KOPT-K1 (cell line): Measurements from ENCODE around the gene LTBP3.

Experiments used
- H3K27ac ChIP-seq: fragments of 200-600 bp; sonication (generic); 2 replicates; pipeline ENCODE4 v1.5.1; 2016; ENCODE audit warnings: antibody characterized with exemption, mild to moderate bottlenecking, low read depth, low read length; ENCODE audit not compliant: poor library complexity, severe bottlenecking
- H3K36me3 ChIP-seq: fragments of 200-600 bp; sonication (generic); 2 replicates; pipeline ENCODE4 v1.5.1; 2017; ENCODE audit warnings: antibody characterized with exemption, mild to moderate bottlenecking, low read length, moderate library complexity; ENCODE audit not compliant: insufficient read depth
- H3K9me3 ChIP-seq: fragments of 200-600 bp; sonication (generic); 2 replicates; pipeline ENCODE4 v1.5.1; 2017; ENCODE audit warnings: antibody characterized with exemption, low read length, mild to moderate bottlenecking; ENCODE audit not compliant: insufficient read depth, poor library complexity, severe bottlenecking

Gene LTBP3

DNA sequence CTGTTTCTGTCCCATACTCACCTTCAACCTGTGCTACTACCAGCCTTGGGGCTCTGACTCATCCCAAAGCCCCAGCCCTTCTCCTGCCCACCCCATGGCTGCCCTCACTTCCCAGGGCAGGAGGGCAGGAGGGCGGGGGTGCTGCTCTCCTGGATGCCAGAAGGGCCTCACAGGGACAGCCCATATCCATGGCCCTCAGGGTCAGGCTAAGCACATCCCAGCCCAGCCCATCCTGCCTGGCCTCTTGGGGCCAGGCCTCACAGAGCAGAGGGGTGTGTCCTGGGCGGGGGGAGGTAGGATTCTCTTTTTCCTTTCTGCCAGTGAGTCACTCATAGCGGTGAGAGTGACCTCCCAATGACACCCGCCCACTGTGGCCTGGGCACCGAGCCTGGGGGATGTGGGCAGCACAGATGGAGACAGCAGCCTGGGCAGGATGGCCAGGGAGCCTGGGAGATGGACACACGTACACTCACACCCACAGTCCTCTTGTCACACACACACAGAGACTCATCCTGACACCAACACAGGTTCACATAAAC lies 2.4 kb downstream of the LTBP3 start:
- H3K36me3 ChIP-seq: no peaks in the 10 kb centered on the region
- H3K9me3 ChIP-seq: no peaks in the 10 kb centered on the region
- H3K27ac ChIP-seq: no peak overlapping the region

DNA sequence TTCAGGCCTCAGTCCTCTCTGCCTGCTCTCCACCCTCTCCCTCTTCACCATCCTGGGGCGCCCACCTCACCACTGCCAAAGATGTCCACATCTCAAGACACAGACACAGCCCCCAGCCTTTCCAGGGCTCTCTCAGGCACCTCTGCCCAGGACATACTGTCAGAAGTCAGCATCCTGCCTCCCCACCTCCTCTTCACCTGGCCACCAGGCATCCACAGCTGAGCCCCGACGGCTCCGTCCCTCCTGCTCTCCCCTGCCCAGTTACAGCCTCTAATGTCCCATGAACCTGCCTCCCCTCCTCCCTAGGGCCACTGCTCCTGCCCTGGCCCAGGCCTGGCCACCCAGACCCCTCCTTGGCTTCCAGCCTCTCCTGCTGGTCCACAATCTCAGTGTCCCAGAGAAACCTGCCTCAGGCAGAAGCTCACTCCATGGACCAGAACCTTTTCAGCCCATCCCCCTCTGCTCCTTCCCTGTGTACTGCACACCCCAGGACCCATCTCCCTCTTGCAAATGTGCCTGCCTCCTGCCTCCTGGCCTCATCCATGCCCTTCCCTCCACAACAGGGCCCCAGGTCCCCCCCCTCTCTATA lies 3.2 kb downstream of the LTBP3 start:
- Histone ChIP-seq H3K27ac (peak overlapping the region; percentile 67), H3K9me3 (no peaks in the 10 kb centered on the region), H3K36me3 (no peaks in the 10 kb centered on the region)

DNA sequence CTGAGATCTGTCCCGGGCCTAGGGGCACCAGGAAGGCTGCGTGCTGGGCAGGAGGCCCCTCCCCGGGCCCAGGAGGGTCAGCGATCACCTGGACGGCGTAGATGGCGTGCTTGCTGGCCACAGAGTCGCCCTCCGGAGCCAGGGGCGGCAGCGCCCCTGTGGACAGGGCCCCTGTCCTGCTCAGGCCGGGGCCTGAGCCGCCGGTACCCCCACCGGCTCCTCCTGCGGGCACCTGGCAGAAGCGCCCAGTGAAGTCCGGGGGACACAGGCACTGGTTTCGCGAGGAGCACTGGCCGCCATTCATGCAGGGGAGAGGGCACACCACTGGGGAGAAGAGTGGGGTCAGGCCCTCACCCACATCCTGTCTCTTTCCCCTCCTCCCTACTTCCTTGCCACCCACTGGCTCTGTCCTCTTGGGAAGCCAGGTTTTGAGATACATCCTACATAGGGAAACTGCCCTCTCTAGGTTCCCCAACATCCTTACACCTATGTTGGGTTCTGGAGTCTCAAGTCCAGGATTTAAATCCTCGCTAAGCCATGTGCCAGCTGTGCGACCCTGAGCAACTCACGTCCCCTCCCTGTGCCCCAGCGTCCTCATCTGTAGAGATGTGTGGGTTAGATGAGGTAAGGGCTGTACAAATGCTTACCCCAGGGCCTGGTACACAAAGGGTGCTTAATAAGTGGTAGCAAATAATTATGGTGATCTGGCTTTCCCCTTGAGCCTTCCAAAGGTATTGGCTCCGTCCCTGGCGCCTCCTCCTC lies 3.9 kb downstream of the LTBP3 start:
- peak overlapping the region; percentile 67 for H3K27ac ChIP-seq
- H3K9me3 ChIP-seq: no peaks in the 10 kb centered on the region
- no peaks in the 10 kb centered on the region for H3K36me3 ChIP-seq

DNA sequence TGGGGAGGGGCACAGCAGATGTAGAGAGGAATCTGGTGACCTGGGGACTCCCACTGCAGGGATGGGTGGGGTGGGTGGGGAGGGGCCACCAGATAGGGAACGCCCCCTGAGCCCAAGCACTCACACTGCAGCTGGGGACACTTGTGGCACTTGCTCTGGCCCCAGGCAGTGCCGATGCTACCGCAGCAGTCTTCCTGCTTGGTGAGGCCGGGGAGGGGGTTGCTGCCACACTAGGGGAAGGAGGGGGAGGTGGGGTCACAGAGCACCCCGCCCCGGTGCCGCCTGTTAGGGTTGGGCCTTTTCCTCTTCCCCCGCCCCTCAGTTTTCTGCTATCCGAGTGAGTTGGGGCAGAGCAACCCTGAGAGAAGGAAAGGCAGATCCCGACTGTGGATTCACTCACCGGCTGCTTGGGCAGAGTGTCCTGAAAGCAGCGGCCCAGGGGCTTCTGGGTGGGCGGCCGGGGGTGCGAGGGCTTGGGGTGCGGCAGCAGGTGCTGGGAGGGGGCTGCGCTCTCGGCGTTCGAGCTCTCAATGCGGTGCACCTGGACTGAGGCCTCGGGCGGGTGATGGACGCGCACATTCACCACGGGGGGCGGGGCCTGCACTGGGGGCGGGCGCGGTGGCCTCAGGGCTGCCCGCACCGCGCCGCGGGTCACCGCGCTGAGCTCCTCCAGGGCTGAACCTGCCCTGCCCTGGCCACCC lies 4.7 kb downstream of the LTBP3 start:
- Histone ChIP-seq H3K36me3 (no peaks in the 10 kb centered on the region), H3K27ac (peak overlapping the region; percentile 67), H3K9me3 (no peaks in the 10 kb centered on the region)

DNA sequence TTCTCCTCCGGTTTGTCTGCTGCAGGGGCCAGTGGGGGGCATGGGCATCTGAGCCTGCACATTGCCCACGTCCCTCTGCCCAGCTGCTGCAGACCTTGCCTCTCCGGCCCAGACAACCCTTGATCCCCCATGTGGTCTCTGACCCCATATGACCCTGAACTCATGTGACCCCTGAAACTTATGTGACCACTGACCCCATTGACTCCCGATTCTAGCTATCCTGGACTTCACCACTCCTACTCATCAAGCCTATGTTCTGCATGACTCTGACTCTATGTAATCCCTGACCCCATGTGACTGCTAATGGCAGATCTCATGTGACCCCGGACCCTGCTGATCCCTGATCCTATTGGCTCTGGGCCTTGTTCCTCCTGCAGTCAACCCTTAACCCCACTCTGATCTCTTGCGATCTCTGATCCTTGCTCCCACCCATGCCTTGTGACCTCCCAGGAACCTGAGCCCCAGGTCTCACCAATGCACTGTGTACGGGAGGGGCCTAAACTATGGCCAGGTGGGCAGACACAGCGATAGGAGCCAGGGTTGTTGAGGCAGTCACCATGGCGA lies 5.7 kb downstream of the LTBP3 start:
- Histone ChIP-seq H3K9me3 (no peaks in the 10 kb centered on the region), H3K27ac (peak overlapping the region; percentile 59), H3K36me3 (no peaks in the 10 kb centered on the region)

DNA sequence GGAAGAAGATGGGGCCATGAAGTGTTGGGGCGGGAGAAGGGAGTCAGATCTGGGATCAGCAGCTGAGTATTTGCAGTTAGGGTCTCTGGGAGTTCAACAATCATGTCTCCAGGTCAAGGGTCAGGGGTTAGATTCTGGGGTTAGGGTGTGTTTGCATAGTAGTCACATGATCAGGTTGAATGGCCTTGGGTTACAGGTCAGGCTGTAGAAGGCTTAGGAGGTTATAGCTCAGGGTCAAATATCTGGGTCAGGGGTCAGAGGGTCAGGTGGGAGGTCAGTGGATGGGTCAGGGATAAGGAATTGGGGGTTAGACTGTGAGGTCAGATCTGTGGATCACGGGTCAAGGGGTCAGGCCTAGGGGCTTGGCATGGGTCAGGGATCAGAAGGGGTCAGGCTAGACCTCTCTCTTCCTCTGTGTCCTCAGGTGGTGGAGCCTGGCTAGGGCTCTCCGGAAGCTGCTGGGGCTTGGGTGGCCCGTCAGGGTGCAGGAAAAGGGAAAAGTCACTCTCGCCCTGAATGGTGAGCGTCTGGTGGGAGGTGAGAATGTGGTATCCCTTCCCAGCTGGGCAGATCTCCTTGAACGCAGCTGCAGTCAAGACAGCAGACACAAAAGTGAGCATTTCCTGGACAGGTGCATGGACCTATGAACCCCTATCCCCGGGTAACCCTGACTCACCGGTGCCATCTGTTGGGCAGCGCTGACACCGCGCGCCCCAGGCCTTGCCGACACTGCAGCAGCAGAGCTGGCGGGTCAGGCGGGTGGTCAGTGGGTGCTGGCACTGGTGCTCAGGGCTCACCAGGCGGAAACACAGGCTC lies 6.4 kb downstream of the LTBP3 start:
- H3K36me3 ChIP-seq: no peaks in the 10 kb centered on the region
- H3K9me3 ChIP-seq: no peaks in the 10 kb centered on the region
- H3K27ac ChIP-seq: peak overlapping the region; percentile 59

DNA sequence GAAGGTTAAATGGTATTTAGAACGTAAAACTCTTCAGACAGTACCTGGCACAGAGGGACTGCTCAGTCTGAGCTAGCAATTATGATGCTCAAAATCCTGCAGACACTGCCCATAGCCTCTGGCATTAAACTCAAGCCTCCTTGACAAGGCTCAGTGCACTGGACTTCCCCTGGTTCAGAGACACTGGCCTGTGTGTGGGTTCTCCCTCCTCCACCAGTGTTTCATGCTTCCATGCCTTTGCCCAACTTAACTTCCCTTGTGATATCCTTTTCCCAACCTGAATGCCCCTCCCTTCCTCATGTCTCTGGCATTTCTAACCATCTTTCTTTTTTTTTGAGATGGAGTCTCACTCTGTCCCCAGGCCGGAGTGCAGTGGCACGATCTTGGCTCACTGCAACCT lies 9.1 kb downstream of the LTBP3 start:
- Histone ChIP-seq H3K9me3 (no peaks in the 10 kb centered on the region), H3K27ac (peak overlapping the region; percentile 58), H3K36me3 (no peaks in the 10 kb centered on the region)

DNA sequence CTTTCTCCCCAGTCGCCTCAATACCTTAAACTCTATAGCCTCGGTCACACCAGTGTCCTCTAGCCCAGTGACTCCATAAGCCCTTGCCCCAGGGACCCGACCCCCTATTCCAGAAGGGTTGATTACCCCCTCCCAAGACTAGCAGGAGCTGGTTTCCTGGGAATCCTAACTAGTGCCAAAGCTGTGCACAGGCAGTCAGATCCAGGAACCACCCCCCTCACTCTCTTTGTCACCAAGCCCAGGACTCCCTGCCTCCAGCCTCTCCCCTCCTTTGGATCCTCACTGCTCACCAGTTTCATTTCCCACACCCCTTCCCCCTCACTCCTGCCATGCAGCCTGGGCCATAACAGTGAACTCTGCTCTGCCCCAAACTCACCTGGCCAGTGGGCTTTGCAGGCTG lies 9.8 kb downstream of the LTBP3 start:
- peak overlapping the region; percentile 58 for H3K27ac ChIP-seq
- H3K9me3 ChIP-seq: no peaks in the 10 kb centered on the region
- H3K36me3 ChIP-seq: no peaks in the 10 kb centered on the region

DNA sequence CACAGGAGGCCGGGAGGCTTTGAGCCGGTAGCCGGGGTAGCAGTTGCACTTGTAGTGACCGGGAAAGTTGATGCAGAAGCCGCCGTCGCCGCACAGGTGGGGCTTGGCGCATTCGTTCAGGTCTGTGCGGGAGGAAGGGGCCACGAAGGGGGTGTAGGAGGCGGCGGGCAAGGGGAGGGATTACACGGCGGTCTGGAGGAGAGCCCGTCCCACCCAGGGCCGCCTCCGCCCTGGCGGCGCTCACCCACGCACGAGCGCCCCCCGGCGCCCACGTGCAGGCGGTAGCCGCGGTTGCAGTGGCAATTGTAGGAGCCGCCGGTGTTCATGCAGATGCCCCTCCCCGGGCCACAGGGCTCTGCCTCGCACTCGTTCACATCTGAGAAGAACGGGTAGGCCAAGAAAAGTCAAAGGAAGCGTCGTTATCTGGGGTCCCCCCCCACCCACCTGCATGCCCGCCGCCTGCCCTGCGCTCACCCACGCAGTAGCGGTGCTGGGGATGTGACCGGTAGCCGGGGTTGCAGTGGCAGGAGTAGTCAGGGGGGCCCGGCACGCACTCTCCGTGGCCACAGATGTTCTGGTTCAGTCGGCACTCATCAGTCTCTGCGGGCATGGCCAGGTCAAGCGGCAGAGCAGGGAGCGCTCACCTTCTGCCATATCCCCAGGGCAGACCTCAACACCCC lies 10.6 kb downstream of the LTBP3 start:
- no peaks in the 10 kb centered on the region for H3K9me3 ChIP-seq
- H3K36me3 ChIP-seq: no peaks in the 10 kb centered on the region
- peak overlapping the region; percentile 58 for H3K27ac ChIP-seq

DNA sequence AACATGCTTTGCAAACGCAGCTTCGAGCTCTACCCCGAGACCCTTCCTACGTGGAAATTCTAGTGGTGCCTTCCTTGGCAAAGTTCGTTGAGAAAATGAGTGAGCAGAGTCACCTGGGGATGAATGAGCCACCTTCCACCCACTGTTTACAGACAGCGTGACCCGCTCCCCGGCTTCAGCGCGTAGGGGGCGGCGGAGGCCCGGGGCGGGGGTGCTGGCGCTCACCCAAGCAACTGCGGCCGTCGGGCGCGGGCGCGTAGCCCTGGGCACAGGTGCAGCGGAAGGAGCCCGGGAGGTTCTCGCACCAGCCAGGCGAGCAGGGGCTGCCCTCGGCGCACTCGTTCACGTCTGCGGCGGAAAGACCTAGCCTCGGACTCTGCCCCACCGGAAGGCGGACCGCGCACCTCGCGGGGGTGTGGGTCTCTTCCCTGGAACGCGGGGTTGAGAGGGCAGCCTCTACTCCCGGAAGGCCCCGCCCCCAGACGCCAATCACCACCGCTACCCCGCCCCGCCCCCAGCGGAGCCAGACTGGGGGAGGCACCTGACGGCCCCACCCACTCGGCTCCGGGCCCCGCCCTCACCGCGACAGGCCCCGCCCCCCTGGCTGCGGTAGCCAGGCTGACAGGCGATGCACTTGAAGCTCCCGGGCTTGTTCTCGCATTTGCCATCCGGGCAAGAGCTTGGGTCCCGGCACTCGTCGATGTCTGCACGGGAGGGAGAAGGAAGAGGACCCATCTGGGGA lies 11.8 kb downstream of the LTBP3 start:
- peak overlapping the region; percentile 58 for H3K27ac ChIP-seq
- H3K36me3 ChIP-seq: no peaks in the 10 kb centered on the region
- no peaks in the 10 kb centered on the region for H3K9me3 ChIP-seq

DNA sequence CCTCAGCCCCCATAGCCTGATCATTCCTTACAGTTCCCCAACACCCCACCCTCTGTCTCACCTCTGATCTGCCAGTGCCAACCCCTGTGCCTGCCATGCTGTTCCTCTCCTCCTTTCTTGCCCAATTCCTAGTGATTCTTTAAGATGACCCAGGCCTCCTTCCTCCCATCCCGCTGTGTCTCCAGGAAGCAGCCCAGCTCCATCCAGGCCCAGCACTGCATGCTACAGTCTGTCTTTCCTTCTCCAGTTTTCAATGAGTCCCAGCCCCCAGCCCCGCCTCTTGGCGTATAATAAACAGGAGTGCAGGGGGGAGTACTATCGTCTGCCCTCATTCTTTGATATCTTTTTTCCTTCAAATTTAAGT lies 12.3 kb downstream of the LTBP3 start:
- Histone ChIP-seq H3K36me3 (no peaks in the 10 kb centered on the region), H3K9me3 (no peaks in the 10 kb centered on the region), H3K27ac (peak overlapping the region; percentile 58)

DNA sequence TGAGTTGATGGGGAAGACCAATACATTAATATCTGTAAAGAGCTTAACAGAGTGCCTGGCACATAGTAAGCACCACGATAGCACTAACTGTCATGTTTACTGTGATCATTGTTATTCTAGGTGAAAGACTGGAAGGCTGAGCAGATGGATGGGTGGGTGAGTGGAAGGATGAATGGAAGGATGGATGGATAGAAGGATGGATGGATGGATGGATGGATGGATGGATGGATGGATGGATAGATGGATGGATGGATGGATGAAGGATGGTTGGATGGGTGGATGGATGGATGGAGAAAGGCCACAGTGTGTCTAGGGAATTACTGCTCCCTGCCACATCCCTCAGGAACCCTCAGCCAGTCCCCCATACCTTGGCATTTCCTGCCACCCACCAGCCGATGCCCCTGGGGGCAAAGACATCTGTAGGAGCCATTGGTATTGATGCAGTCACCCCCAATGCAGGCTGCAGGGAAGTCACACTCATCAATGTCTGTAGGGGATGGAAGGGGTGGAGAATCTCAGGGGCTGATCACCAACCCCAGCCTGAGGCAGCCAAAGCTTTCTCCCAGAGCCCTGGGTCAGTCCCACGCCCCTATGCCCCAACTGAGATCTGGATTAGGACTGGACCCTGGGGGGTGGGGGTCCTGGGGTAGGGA lies 15.3 kb downstream of the LTBP3 start:
- peaks cover 10% of the 10 kb centered on the region for H3K36me3 ChIP-seq
- no peak overlapping the region for H3K27ac ChIP-seq
- no peaks in the 10 kb centered on the region for H3K9me3 ChIP-seq
